ENCODE measurements around the gene GOLGA3.

GRCh38 chr12:132824053-132824452 is 4.6 kb downstream of the GOLGA3 start:
- TF ChIP-seq POLR2AphosphoS5 (IDR thresholded peaks at IDR 0.05; ENCODE audit: low read depth) (no peak), EZH2 (IDR thresholded peaks at IDR 0.05; ENCODE audit: low read depth, unreplicated experiment) (no peak), CREB1 (CRISPR knock-in tag; IDR thresholded peaks at IDR 0.05; ENCODE audit: low read depth) (no peak)
- TF ChIP-seq, protein P1, sequence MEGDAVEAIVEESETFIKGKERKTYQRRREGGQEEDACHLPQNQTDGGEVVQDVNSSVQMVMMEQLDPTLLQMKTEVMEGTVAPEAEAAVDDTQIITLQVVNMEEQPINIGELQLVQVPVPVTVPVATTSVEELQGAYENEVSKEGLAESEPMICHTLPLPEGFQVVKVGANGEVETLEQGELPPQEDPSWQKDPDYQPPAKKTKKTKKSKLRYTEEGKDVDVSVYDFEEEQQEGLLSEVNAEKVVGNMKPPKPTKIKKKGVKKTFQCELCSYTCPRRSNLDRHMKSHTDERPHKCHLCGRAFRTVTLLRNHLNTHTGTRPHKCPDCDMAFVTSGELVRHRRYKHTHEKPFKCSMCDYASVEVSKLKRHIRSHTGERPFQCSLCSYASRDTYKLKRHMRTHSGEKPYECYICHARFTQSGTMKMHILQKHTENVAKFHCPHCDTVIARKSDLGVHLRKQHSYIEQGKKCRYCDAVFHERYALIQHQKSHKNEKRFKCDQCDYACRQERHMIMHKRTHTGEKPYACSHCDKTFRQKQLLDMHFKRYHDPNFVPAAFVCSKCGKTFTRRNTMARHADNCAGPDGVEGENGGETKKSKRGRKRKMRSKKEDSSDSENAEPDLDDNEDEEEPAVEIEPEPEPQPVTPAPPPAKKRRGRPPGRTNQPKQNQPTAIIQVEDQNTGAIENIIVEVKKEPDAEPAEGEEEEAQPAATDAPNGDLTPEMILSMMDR (conservative IDR thresholded peaks at IDR 0.05; ENCODE audit: low read depth in 2 of 2): no peak
- TF ChIP-seq, protein P2, sequence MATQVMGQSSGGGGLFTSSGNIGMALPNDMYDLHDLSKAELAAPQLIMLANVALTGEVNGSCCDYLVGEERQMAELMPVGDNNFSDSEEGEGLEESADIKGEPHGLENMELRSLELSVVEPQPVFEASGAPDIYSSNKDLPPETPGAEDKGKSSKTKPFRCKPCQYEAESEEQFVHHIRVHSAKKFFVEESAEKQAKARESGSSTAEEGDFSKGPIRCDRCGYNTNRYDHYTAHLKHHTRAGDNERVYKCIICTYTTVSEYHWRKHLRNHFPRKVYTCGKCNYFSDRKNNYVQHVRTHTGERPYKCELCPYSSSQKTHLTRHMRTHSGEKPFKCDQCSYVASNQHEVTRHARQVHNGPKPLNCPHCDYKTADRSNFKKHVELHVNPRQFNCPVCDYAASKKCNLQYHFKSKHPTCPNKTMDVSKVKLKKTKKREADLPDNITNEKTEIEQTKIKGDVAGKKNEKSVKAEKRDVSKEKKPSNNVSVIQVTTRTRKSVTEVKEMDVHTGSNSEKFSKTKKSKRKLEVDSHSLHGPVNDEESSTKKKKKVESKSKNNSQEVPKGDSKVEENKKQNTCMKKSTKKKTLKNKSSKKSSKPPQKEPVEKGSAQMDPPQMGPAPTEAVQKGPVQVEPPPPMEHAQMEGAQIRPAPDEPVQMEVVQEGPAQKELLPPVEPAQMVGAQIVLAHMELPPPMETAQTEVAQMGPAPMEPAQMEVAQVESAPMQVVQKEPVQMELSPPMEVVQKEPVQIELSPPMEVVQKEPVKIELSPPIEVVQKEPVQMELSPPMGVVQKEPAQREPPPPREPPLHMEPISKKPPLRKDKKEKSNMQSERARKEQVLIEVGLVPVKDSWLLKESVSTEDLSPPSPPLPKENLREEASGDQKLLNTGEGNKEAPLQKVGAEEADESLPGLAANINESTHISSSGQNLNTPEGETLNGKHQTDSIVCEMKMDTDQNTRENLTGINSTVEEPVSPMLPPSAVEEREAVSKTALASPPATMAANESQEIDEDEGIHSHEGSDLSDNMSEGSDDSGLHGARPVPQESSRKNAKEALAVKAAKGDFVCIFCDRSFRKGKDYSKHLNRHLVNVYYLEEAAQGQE (IDR thresholded peaks at IDR 0.05; ENCODE audit: unreplicated experiment): no peak

Data from GM23338 (cell line).